ENCODE data around the gene COMMD4.
"Not testable (repeated sequence)": the region's sequence is repeated elsewhere in the genome, so short reads cannot be mapped to it uniquely, and the experiment has no call there.

The COMMD4 gene

GRCh38 chr15:75383986-75384385, 48.1 kb downstream of the COMMD4 start:
- DNase-seq: not testable (repeated sequence)
